ENCODE results near the gene GALE. TPM values are rescaled to one million over a fixed set of nuclear protein-coding genes. Genes with fewer than 3 reads are reported as not detected.

Gene GALE
- total and polyA plus RNA-seq, 2 donors (not counting 1 experiment from before 2014, with no cell fraction given) = 9.4 to 12.1 TPM

- CTCF ChIA-PET = interaction anchor here (3.0 kb wide), 1 partner anchor 35 kb away, joined by 15 read pairs; no protein-coding TSS in a partner anchor
- no peak for TF ChIP-seq EZH2 (IDR thresholded peaks at IDR 0.05; ENCODE audit: borderline replicate concordance, insufficient read depth, low read depth, low read length, poor library complexity, severe bottlenecking)
- no peak for TF ChIP-seq CTCF (IDR thresholded peaks at IDR 0.05)
- Histone ChIP-seq H3K79me2 (ENCODE audit: control insufficient read depth, insufficient read depth, low read length) (no peaks in the 10 kb centered on the region), H2AFZ (ENCODE audit: insufficient read depth, low read depth, low read length, poor library complexity, severe bottlenecking) (no peak overlapping the region), H3K27ac (ENCODE audit: low read length in 2 of 2) (no peak overlapping the region), H3K4me2 (replicated peaks; ENCODE audit: low read depth, low read length, poor library complexity, severe bottlenecking) (no peak overlapping the region), H4K20me1 (ENCODE audit: control insufficient read depth, insufficient read depth, low read length, poor library complexity, severe bottlenecking) (no peaks in the 10 kb centered on the region), H3K9me3 (ENCODE audit: control extremely low read depth in 1 of 3, control insufficient read depth in 2 of 3, insufficient read depth in 1 of 3, low read length in 2 of 3) (peaks cover 0 to 4% (median 0%) of the 10 kb centered on the region in 3 donors), H3K9ac (ENCODE audit: low read length) (no peak overlapping the region), H3K36me3 (replicated peaks in 1 of 2; ENCODE audit: control extremely low read depth in 1 of 2, control insufficient read depth in 1 of 2, extremely low read depth in 1 of 2, insufficient read depth in 2 of 2, low read length in 1 of 2) (peaks cover 2 to 26% of the 10 kb centered on the region in 2 experiments), H3K4me1 (ENCODE audit: control insufficient read depth in 2 of 2, insufficient read depth in 2 of 2, low read length in 2 of 2) (no peaks in the 10 kb centered on the region), H3K4me3 (ENCODE audit: control extremely low read depth in 1 of 5, extremely low read depth in 1 of 5, insufficient read depth in 1 of 5, low read depth in 2 of 5, low read length in 4 of 5) (no peak overlapping the region), H3K27me3 (replicated peaks in 1 of 4; ENCODE audit: control extremely low read depth in 1 of 4, control insufficient read depth in 3 of 4, insufficient read depth in 4 of 4, low read length in 3 of 4) (no peaks in the 10 kb centered on the region)
- intact Hi-C loops (cut with micrococcal nuclease) = no loop called here
- 100% methylated on average over 2 of the region's 2 CpGs for WGBS (ENCODE audit: insufficient coverage)
- Mint-ChIP-seq H3K27me3 (no peaks in the 10 kb centered on the region), H3K27ac (no peak overlapping the region), H3K4me1 (no peaks in the 10 kb centered on the region), H3K4me3 (no peak overlapping the region), H3K9me3 (ENCODE audit: insufficient read depth) (no peaks in the 10 kb centered on the region)
- POLR2A ChIA-PET = no interaction called here
- ATAC-seq (ENCODE audit: low read depth) = no peak
- no peak for DNase-seq
Observed at GRCh38 chr1:23845163-23845562, 44.6 kb upstream of the GALE start.

GRCh38 chr1:23843644-23844043, 43.1 kb upstream of the GALE start:
- CTCF ChIA-PET = interaction anchor here (3.0 kb wide), 1 partner anchor 33 kb away, joined by 15 read pairs; no protein-coding TSS in a partner anchor
- Mint-ChIP-seq H3K27me3 (no peaks in the 10 kb centered on the region), H3K4me1 (peaks cover under 1% of the 10 kb centered on the region), H3K9me3 (ENCODE audit: insufficient read depth) (no peaks in the 10 kb centered on the region), H3K4me3 (no peak overlapping the region), H3K27ac (no peak overlapping the region)
- TF ChIP-seq CTCF (IDR thresholded peaks at IDR 0.05) (no peak), EZH2 (IDR thresholded peaks at IDR 0.05; ENCODE audit: borderline replicate concordance, insufficient read depth, low read depth, low read length, poor library complexity, severe bottlenecking) (no peak)
- POLR2A ChIA-PET = no interaction called here
- Histone ChIP-seq H3K27ac (ENCODE audit: low read length in 2 of 2) (no peak overlapping the region), H3K36me3 (replicated peaks in 1 of 2; ENCODE audit: control extremely low read depth in 1 of 2, control insufficient read depth in 1 of 2, extremely low read depth in 1 of 2, insufficient read depth in 2 of 2, low read length in 1 of 2) (peaks cover 2 to 22% of the 10 kb centered on the region in 2 experiments), H4K20me1 (ENCODE audit: control insufficient read depth, insufficient read depth, low read length, poor library complexity, severe bottlenecking) (no peaks in the 10 kb centered on the region), H3K79me2 (ENCODE audit: control insufficient read depth, insufficient read depth, low read length) (no peaks in the 10 kb centered on the region), H3K4me1 (ENCODE audit: control insufficient read depth in 2 of 2, insufficient read depth in 2 of 2, low read length in 2 of 2) (no peaks in the 10 kb centered on the region), H2AFZ (ENCODE audit: insufficient read depth, low read depth, low read length, poor library complexity, severe bottlenecking) (no peak overlapping the region), H3K9me3 (ENCODE audit: control extremely low read depth in 1 of 3, control insufficient read depth in 2 of 3, insufficient read depth in 1 of 3, low read length in 2 of 3) (peaks cover 0 to 4% (median 0%) of the 10 kb centered on the region in 3 donors), H3K4me3 (ENCODE audit: control extremely low read depth in 1 of 5, extremely low read depth in 1 of 5, insufficient read depth in 1 of 5, low read depth in 2 of 5, low read length in 4 of 5) (no peak overlapping the region), H3K27me3 (replicated peaks in 1 of 4; ENCODE audit: control extremely low read depth in 1 of 4, control insufficient read depth in 3 of 4, insufficient read depth in 4 of 4, low read length in 3 of 4) (no peaks in the 10 kb centered on the region), H3K4me2 (replicated peaks; ENCODE audit: low read depth, low read length, poor library complexity, severe bottlenecking) (no peak overlapping the region), H3K9ac (ENCODE audit: low read length) (no peak overlapping the region)
- DNase-seq (no peak), ATAC-seq (ENCODE audit: low read depth) (no peak)
- WGBS (ENCODE audit: insufficient coverage) = no CpG with 5 or more reads among the region's 5 CpGs
- intact Hi-C loops (cut with micrococcal nuclease) = no loop called here
